Panc1 (cell line): ENCODE measurements around the gene HCFC1R1. TPM values are rescaled to one million over a fixed set of nuclear protein-coding genes. Genes with fewer than 3 reads are reported as not detected.

Experiments used
- ATAC-seq: fragments of 200-7000 bp; cut with Tn5 transposase; 2 replicates; pipeline ENCODE4 v1.9.1; 2020; ENCODE audit warnings: mild to moderate bottlenecking, moderate library complexity
- BruUV-seq: library from RNA; stranded (reverse); fragments of 400-500 nt; replicated peaks from 2 replicates; lab custom pipeline; 2021; lab: Mats Ljungman, UMichigan
- CTCF ChIA-PET: fragments of 300-600 bp; sonication (Branson Sonifier 250); formaldehyde crosslinking; loops from one replicate; lab custom pipeline; 2022; ENCODE audit warnings: antibody characterized with exemption; lab: Charles Lee
- POLR2A ChIA-PET: fragments of 300-600 bp; sonication (Branson Sonifier 250); formaldehyde crosslinking; loops from one replicate; lab custom pipeline; 2022; ENCODE audit warnings: antibody characterized with exemption; lab: Charles Lee
- DNase-seq: peaks from one replicate; pipeline ENCODE4 v3.0.0-alpha.2; 2010; ENCODE audit warnings: low read depth, low spot score
- H3K27ac ChIP-seq: 2 replicates; pipeline ENCODE4 v1.5.1; 2011; ENCODE audit warnings: mild to moderate bottlenecking, low read length, inconsistent platforms
- H3K27me3 ChIP-seq: fragments of 200-500 bp; sonication (Bioruptor generic); 2 replicates; pipeline ENCODE4 v1.6.0; 2014; ENCODE audit warnings: low read length, inconsistent platforms; ENCODE audit not compliant: control insufficient read depth, insufficient read depth
- H3K36me3 ChIP-seq: fragments of 200-500 bp; sonication (Bioruptor generic); 2 replicates; pipeline ENCODE4 v1.5.1; 2014; ENCODE audit warnings: inconsistent platforms, mild to moderate bottlenecking, low read length, moderate library complexity; ENCODE audit not compliant: control insufficient read depth, insufficient read depth
- H3K4me1 ChIP-seq: 2 replicates; pipeline ENCODE4 v1.5.1; 2011; ENCODE audit warnings: inconsistent platforms, mild to moderate bottlenecking, low read length, moderate library complexity; ENCODE audit not compliant: control insufficient read depth, insufficient read depth
- H3K4me3 ChIP-seq, 2 experiments: 2 replicates each; pipeline ENCODE4 v1.5.1; 2011 to 2012; ENCODE audit warnings: low read depth in 2 of 2, low read length in 2 of 2, mild to moderate bottlenecking in 2 of 2, inconsistent platforms in 1 of 2, moderate library complexity in 1 of 2
- H3K9me3 ChIP-seq: fragments of 200-500 bp; sonication (Bioruptor generic); 2 replicates; pipeline ENCODE4 v1.5.1; 2014; ENCODE audit warnings: low read depth, mild to moderate bottlenecking, inconsistent platforms, low read length, moderate library complexity; ENCODE audit not compliant: control insufficient read depth, insufficient read depth
- CTCF ChIP-seq: fragments of 450-650 bp; IDR thresholded peaks from 2 replicates; pipeline ENCODE4 v1.5.1; 2017; ENCODE audit warnings: mild to moderate bottlenecking
- POLR2AphosphoS5 ChIP-seq: IDR thresholded peaks from 2 replicates; pipeline ENCODE4 v1.6.1; 2012; ENCODE audit warnings: mild to moderate bottlenecking, low read depth, low read length, moderate library complexity
- REST ChIP-seq, 2 experiments: IDR thresholded peaks; 2 replicates each; pipeline ENCODE4 v1.6.1; 2011 to 2012; ENCODE audit warnings: low read depth in 2 of 2, control low read depth in 1 of 2, low read length in 1 of 2, mild to moderate bottlenecking in 1 of 2, moderate library complexity in 1 of 2; ENCODE audit not compliant: insufficient read depth in 1 of 2
- SIN3A ChIP-seq: IDR thresholded peaks from 2 replicates; pipeline ENCODE4 v1.6.1; 2012; ENCODE audit warnings: low read depth, mild to moderate bottlenecking, low read length, moderate library complexity, borderline replicate concordance; ENCODE audit not compliant: insufficient read depth
- TCF7L2 ChIP-seq: IDR thresholded peaks from 2 replicates; pipeline ENCODE4 v1.6.1; 2011; ENCODE audit warnings: mild to moderate bottlenecking, low read depth, low read length, inconsistent platforms
- in situ Hi-C: cut with HindIII; loops from 2 replicates; pipeline ENCODE4 v1.10.0; 2016; ENCODE audit warnings: low sequenced_read_pairs, low pct_unique_long_range_greater_than_20kb
- intact Hi-C: fragments of 100-400 bp; cut with micrococcal nuclease; formaldehyde crosslinking; loops from one replicate; pipeline ENCODE4 v1.10.0; 2022; ENCODE audit not compliant: unreplicated experiment
- total RNA-seq: library from RNA; stranded (reverse); gene quantifications from one replicate; pipeline ENCODE4 v1.2.1, GENCODE V29; 2021; ENCODE audit not compliant: unreplicated experiment

The HCFC1R1 gene
- total RNA-seq, 1 experiment from 2014 or later: 67.3 TPM

GRCh38 chr16:3065069-3065741 is 41.5 kb upstream of the HCFC1R1 start, which contains the start of gene IL32:
IL32 (plus strand) TSS chr16:3065640; CDS start chr16:3065812, 172 bp downstream.
- no peak for DNase-seq
- H3K4me1 ChIP-seq: peaks cover 8% of the 10 kb centered on the region; the same call in 1 of the 2 replicates
- H3K36me3 ChIP-seq: no peaks in the 10 kb centered on the region
- H3K9me3 ChIP-seq: no peaks in the 10 kb centered on the region
- H3K27ac ChIP-seq: peak within 1 kb of the TSS; percentile 10; the same call in 1 of the 2 replicates
- intact Hi-C loops: no loop called here
- in situ Hi-C loops: no loop called here
- POLR2A ChIA-PET: no interaction called here
- no peak for TF ChIP-seq TCF7L2
- TF ChIP-seq CTCF: no peak
- TF ChIP-seq SIN3A: no peak
- no peak for TF ChIP-seq REST (IDR thresholded peaks at IDR 0.05; ENCODE audit: insufficient read depth in 1 of 2, low read depth in 2 of 2, low read length in 1 of 2)
- no peak for TF ChIP-seq POLR2AphosphoS5
- ATAC-seq: peak; percentile 63; the same call in 1 of the 2 replicates
- CTCF ChIA-PET: no interaction called here
- H3K27me3 ChIP-seq: no peaks in the 10 kb centered on the region
- no TSS peak for BruUV-seq
- no peak within 1 kb of the TSS for H3K4me3 ChIP-seq

- intact Hi-C loops (no loop called here), in situ Hi-C loops (no loop called here)
- no peak overlapping the region for H3K27ac ChIP-seq
- TF ChIP-seq CTCF: no peak
- no peak for TF ChIP-seq TCF7L2
- no peak for TF ChIP-seq REST (IDR thresholded peaks at IDR 0.05; ENCODE audit: insufficient read depth in 1 of 2, low read depth in 2 of 2, low read length in 1 of 2)
- TF ChIP-seq POLR2AphosphoS5: no peak
- TF ChIP-seq SIN3A: no peak
- ChIA-PET POLR2A (no interaction called here), CTCF (no interaction called here)
- DNase-seq: no peak
- no peaks in the 10 kb centered on the region for H3K9me3 ChIP-seq
- BruUV-seq: no TSS peak
- no peak overlapping the region for H3K4me3 ChIP-seq
- no peak for ATAC-seq
- H3K4me1 ChIP-seq: peaks cover 10% of the 10 kb centered on the region
- H3K36me3 ChIP-seq: no peaks in the 10 kb centered on the region
- no peaks in the 10 kb centered on the region for H3K27me3 ChIP-seq
Measured at GRCh38 chr16:3063625-3064386, 40.1 kb upstream of the HCFC1R1 start.
